Jurkat, Clone E6-1 (cell line): Measurements from ENCODE around the gene TPRN.

Source experiments
- DNase-seq: peaks from one replicate; pipeline ENCODE4 v3.0.0-alpha.2; 2011; ENCODE audit warnings: low read depth, low spot score
- H3K4me3 ChIP-seq: 2 replicates; pipeline ENCODE4 v1.5.1; 2011; ENCODE audit warnings: mild to moderate bottlenecking, low read length, control low read depth, moderate library complexity

The TPRN gene

GRCh38 chr9:137195525-137196220 is 4.9 kb downstream of the TPRN start:
- no peak for DNase-seq
- no peak overlapping the region for H3K4me3 ChIP-seq

- H3K4me3 ChIP-seq = no peak overlapping the region
- DNase-seq = no peak
Observed at GRCh38 chr9:137194909-137195308, 5.6 kb downstream of the TPRN start.

GRCh38 chr9:137194388-137194787 is 6.2 kb downstream of the TPRN start:
- H3K4me3 ChIP-seq = no peak overlapping the region
- DNase-seq = no peak

- no peak overlapping the region for H3K4me3 ChIP-seq
- no peak for DNase-seq
Observed at GRCh38 chr9:137193771-137194170, 6.8 kb downstream of the TPRN start.

- no peak for DNase-seq
- no peak overlapping the region for H3K4me3 ChIP-seq
Observed at GRCh38 chr9:137192859-137193258, 7.7 kb downstream of the TPRN start.

- no peak for DNase-seq
- H3K4me3 ChIP-seq = no peak overlapping the region
Observed at GRCh38 chr9:137192448-137192780, 8.1 kb downstream of the TPRN start.

GRCh38 chr9:137191691-137192447 is 8.7 kb downstream of the TPRN start:
- no peak for DNase-seq
- no peak overlapping the region for H3K4me3 ChIP-seq

- no peak for DNase-seq
- H3K4me3 ChIP-seq = no peak overlapping the region
Observed at GRCh38 chr9:137191245-137191644, 9.3 kb downstream of the TPRN start.

GRCh38 chr9:137190315-137190856 is 10.2 kb downstream of the TPRN start:
- no peak overlapping the region for H3K4me3 ChIP-seq
- DNase-seq = no peak

GRCh38 chr9:137189297-137190295 is 10.9 kb downstream of the TPRN start:
- DNase-seq = no peak
- H3K4me3 ChIP-seq = peak overlapping the region; percentile 96

- DNase-seq = peak; percentile 86
- peak within 1 kb of the TSS; percentile 96 for H3K4me3 ChIP-seq
Observed at GRCh38 chr9:137188490-137189296, 11.8 kb downstream of the TPRN start, which contains the start of the genes ANAPC2 and SSNA1. Gene ANAPC2 (minus strand): TSS chr9:137188560. CDS start chr9:137188532, 28 bp downstream. Gene SSNA1 (plus strand): TSS chr9:137188676. CDS start chr9:137188727, 51 bp downstream.

GRCh38 chr9:137188086-137188489 is 12.5 kb downstream of the TPRN start:
- H3K4me3 ChIP-seq = peak overlapping the region; percentile 96
- DNase-seq = no peak

- H3K4me3 ChIP-seq = peak overlapping the region; percentile 96
- no peak for DNase-seq
Observed at GRCh38 chr9:137187386-137187785, 13.2 kb downstream of the TPRN start.

- no peak overlapping the region for H3K4me3 ChIP-seq
- DNase-seq = no peak
Observed at GRCh38 chr9:137186385-137186784, 14.2 kb downstream of the TPRN start.

GRCh38 chr9:137185921-137186320 is 14.6 kb downstream of the TPRN start:
- DNase-seq = no peak
- no peak overlapping the region for H3K4me3 ChIP-seq

- H3K4me3 ChIP-seq = no peak overlapping the region
- DNase-seq = no peak
Observed at GRCh38 chr9:137184881-137185660, 15.5 kb downstream of the TPRN start.

- no peak overlapping the region for H3K4me3 ChIP-seq
- DNase-seq = no peak
Observed at GRCh38 chr9:137183980-137184595, 16.5 kb downstream of the TPRN start.
